CD4-positive, alpha-beta T cell treated with Interleukin-4 for 4 hours (primary cell): Measurements from ENCODE around the gene BPTF.
"Not testable (repeated sequence)": the region's sequence is repeated elsewhere in the genome, so short reads cannot be mapped to it uniquely, and the experiment has no call there.

ENCODE experiments used
- DNase-seq: peaks from one replicate; pipeline ENCODE4 v3.0.0-alpha.2; 2020

The BPTF gene

GRCh38 chr17:67824735-67825626 is at the start of gene BPTF:
Gene BPTF, plus strand, starts transcription at chr17:67825503. Its CDS starts 222 bp downstream, at chr17:67825725.
- DNase-seq = peak; percentile 91

GRCh38 chr17:67779098-67779672 is 46.1 kb upstream of the BPTF start:
- DNase-seq = peak; percentile 3

GRCh38 chr17:67784364-67785121 is 40.8 kb upstream of the BPTF start:
- DNase-seq = no peak

GRCh38 chr17:67785122-67785477 is 40.2 kb upstream of the BPTF start:
- no peak for DNase-seq

- no peak for DNase-seq
Observed at GRCh38 chr17:67785504-67785903, 39.8 kb upstream of the BPTF start.

GRCh38 chr17:67800495-67800928 is 24.8 kb upstream of the BPTF start:
- DNase-seq = peak; percentile 41

- DNase-seq = no peak
Observed at GRCh38 chr17:67801626-67802175, 23.6 kb upstream of the BPTF start.

GRCh38 chr17:67810464-67810863 is 14.8 kb upstream of the BPTF start:
- no peak for DNase-seq

- DNase-seq = not testable (repeated sequence)
Observed at GRCh38 chr17:67812380-67812779, 12.9 kb upstream of the BPTF start.

GRCh38 chr17:67813803-67814180 is 11.5 kb upstream of the BPTF start:
- DNase-seq = no peak

- DNase-seq = no peak
Observed at GRCh38 chr17:67818110-67819002, 6.9 kb upstream of the BPTF start.

GRCh38 chr17:67819722-67820121 is 5.6 kb upstream of the BPTF start:
- no peak for DNase-seq

- no peak for DNase-seq
Observed at GRCh38 chr17:67821871-67822367, 3.4 kb upstream of the BPTF start.

GRCh38 chr17:67825627-67826601 is 611 bp downstream of the BPTF start:
- DNase-seq = peak; percentile 69

GRCh38 chr17:67829331-67829730 is 4.0 kb downstream of the BPTF start:
- DNase-seq = peak; percentile 58

- no peak for DNase-seq
Observed at GRCh38 chr17:67830440-67830839, 5.1 kb downstream of the BPTF start.

GRCh38 chr17:67831268-67831667 is 6.0 kb downstream of the BPTF start:
- no peak for DNase-seq

GRCh38 chr17:67833134-67833533 is 7.8 kb downstream of the BPTF start:
- no peak for DNase-seq

- DNase-seq = no peak
Observed at GRCh38 chr17:67833946-67834631, 8.8 kb downstream of the BPTF start.

GRCh38 chr17:67834634-67835033 is 9.3 kb downstream of the BPTF start:
- no peak for DNase-seq
